ENCODE results near the gene RB1.
"Not testable (repeated sequence)": the region's sequence is repeated elsewhere in the genome, so short reads cannot be mapped to it uniquely, and the experiment has no call there.

DNA sequence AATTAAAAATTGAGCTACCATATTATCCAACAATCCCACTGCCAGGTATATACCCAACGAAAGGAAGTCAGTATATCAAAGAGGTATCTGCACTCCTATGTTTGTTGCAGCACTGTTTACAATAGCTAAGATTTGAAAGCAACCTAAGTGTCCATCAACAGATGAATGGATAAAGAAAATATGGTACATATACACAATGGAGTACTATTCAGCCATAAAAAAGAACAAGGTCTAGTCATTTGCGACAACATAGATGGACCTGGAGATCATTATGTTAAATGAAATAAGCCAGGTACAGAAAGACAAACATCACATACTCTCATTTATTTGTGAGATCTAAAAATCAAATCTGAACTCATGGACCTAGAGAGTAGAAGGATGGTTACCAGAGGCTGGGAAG lies 52.0 kb downstream of the RB1 start:
- not testable (repeated sequence) for TF ChIP-seq POLR2AphosphoS5 (IDR thresholded peaks at IDR 0.05; ENCODE audit: borderline replicate concordance, low read depth, low read length); EZH2 (IDR thresholded peaks at IDR 0.05)

Data from SK-N-MC (cell line).